ENCODE results near the gene FBN2.
"Not testable (repeated sequence)": the region's sequence is repeated elsewhere in the genome, so short reads cannot be mapped to it uniquely, and the experiment has no call there.

Gene FBN2

DNA sequence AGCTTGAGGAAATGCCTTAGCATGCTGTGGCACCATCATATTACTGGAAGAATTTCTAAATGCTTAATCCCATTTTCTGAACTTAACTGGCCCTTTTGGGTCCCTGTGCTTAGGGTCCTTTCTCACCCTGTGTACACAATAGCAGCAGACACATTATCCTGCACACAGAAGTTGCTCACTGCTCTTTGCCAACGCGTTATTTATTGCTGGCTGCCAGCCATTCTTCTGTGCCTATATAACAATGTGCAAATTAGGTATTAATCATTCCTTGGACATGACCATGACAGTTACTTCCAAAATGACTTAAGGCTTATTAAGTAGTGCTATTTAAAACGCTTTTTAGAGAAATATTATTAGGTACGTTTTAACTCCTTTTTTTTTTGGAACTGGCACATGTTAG, 134.7 kb downstream of the FBN2 start:
- Histone ChIP-seq H2AK5ac (ENCODE audit: low read depth, low read length) (no peak overlapping the region), H2BK120ac (ENCODE audit: low read depth, low read length) (no peak overlapping the region), H3K27ac (replicated peaks; ENCODE audit: low read length) (no peak overlapping the region), H3K36me3 (replicated peaks in 1 of 2; ENCODE audit: control insufficient read depth in 2 of 2, insufficient read depth in 2 of 2, low read length in 2 of 2) (peaks cover 1 to 51% of the 10 kb centered on the region in 2 donors), H3K9ac (ENCODE audit: low read depth, low read length, poor library complexity) (no peak overlapping the region), H4K91ac (ENCODE audit: low read depth, low read length, poor library complexity) (no peak overlapping the region), H3K4me1 (ENCODE audit: control insufficient read depth in 2 of 2, insufficient read depth in 1 of 2, low read depth in 1 of 2, low read length in 2 of 2) (peaks cover 5 to 19% of the 10 kb centered on the region in 2 donors), H4K8ac (ENCODE audit: low read depth, low read length) (no peak overlapping the region), H2BK12ac (ENCODE audit: low read length) (no peak overlapping the region), H3K14ac (ENCODE audit: low read length) (no peak overlapping the region), H3K18ac (ENCODE audit: low read length) (no peak overlapping the region), H2AFZ (ENCODE audit: low read length) (no peak overlapping the region), H3K4ac (ENCODE audit: low read length) (no peak overlapping the region), H3K23ac (ENCODE audit: low read depth, low read length, poor library complexity) (no peak overlapping the region), H3K79me1 (ENCODE audit: low read depth, low read length) (no peaks in the 10 kb centered on the region), H3K4me2 (ENCODE audit: insufficient read depth, low read length, poor library complexity, severe bottlenecking) (no peak overlapping the region), H2BK5ac (ENCODE audit: low read length) (no peak overlapping the region), H3K9me3 (replicated peaks in 1 of 2; ENCODE audit: control insufficient read depth in 2 of 2, insufficient read depth in 1 of 2, low read depth in 1 of 2, low read length in 2 of 2) (no peaks in the 10 kb centered on the region), H2BK15ac (ENCODE audit: low read length) (no peak overlapping the region), H3K27me3 (ENCODE audit: control insufficient read depth in 3 of 3, insufficient read depth in 3 of 3, low read depth in 1 of 3, low read length in 3 of 3) (no peaks in the 10 kb centered on the region), H3K4me3 (ENCODE audit: low read length in 2 of 2) (no peak overlapping the region)
- DNase-seq (ENCODE audit: low spot score), result no peak
- WGBS, 2 donors (ENCODE audit: extremely low coverage in 2 of 2, insufficient read length in 2 of 2, insufficient replicate concordance in 1 of 2), result no CpG with 5 or more reads among the region's 4 CpGs

DNA sequence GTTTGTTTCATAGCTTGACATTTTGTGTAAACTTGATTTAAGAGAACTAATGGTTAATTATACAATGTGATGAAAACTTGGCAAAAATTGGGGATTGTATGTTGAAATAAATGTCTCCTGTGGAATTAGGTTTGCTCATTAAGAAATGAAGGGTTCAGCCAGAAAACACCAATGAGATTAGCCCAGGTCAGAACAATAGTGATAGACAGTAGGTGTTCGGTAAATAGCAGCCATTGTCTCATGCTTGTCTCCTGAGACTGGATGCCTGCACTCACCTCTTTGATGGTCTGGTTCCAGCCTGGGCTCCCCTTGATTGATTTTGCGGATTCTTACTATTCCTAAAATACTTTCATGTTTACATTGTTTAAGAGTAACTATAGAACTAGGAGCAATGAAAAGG, 135.5 kb downstream of the FBN2 start:
- no peak overlapping the region for H3K23ac ChIP-seq (ENCODE audit: low read depth, low read length, poor library complexity)
- H2AK5ac ChIP-seq (ENCODE audit: low read depth, low read length), result no peak overlapping the region
- H4K91ac ChIP-seq (ENCODE audit: low read depth, low read length, poor library complexity), result no peak overlapping the region
- H3K79me1 ChIP-seq (ENCODE audit: low read depth, low read length), result no peaks in the 10 kb centered on the region
- no peak overlapping the region for H2BK15ac ChIP-seq (ENCODE audit: low read length)
- H3K36me3 ChIP-seq (replicated peaks in 1 of 2; ENCODE audit: control insufficient read depth in 2 of 2, insufficient read depth in 2 of 2, low read length in 2 of 2), result peaks cover 1 to 43% of the 10 kb centered on the region in 2 donors
- H3K4me3 ChIP-seq (ENCODE audit: low read length in 2 of 2), result no peak overlapping the region
- H3K9ac ChIP-seq (ENCODE audit: low read depth, low read length, poor library complexity), result no peak overlapping the region
- H2BK120ac ChIP-seq (ENCODE audit: low read depth, low read length), result no peak overlapping the region
- no peaks in the 10 kb centered on the region for H3K27me3 ChIP-seq (ENCODE audit: control insufficient read depth in 3 of 3, insufficient read depth in 3 of 3, low read depth in 1 of 3, low read length in 3 of 3)
- no peaks in the 10 kb centered on the region for H3K9me3 ChIP-seq (replicated peaks in 1 of 2; ENCODE audit: control insufficient read depth in 2 of 2, insufficient read depth in 1 of 2, low read depth in 1 of 2, low read length in 2 of 2)
- DNase-seq (ENCODE audit: low spot score), result no peak
- H2BK12ac ChIP-seq (ENCODE audit: low read length), result no peak overlapping the region
- H3K4ac ChIP-seq (ENCODE audit: low read length), result no peak overlapping the region
- no peak overlapping the region for H3K4me2 ChIP-seq (ENCODE audit: insufficient read depth, low read length, poor library complexity, severe bottlenecking)
- no CpG with 5 or more reads among the region's 2 CpGs for WGBS, 2 donors (ENCODE audit: extremely low coverage in 2 of 2, insufficient read length in 2 of 2, insufficient replicate concordance in 1 of 2)
- no peak overlapping the region for H2BK5ac ChIP-seq (ENCODE audit: low read length)
- H3K18ac ChIP-seq (ENCODE audit: low read length), result no peak overlapping the region
- H3K14ac ChIP-seq (ENCODE audit: low read length), result no peak overlapping the region
- no peak overlapping the region for H3K27ac ChIP-seq (replicated peaks; ENCODE audit: low read length)
- no peak overlapping the region for H2AFZ ChIP-seq (ENCODE audit: low read length)
- no peak overlapping the region for H4K8ac ChIP-seq (ENCODE audit: low read depth, low read length)
- H3K4me1 ChIP-seq (ENCODE audit: control insufficient read depth in 2 of 2, insufficient read depth in 1 of 2, low read depth in 1 of 2, low read length in 2 of 2), result peaks cover 5 to 16% of the 10 kb centered on the region in 2 donors

DNA sequence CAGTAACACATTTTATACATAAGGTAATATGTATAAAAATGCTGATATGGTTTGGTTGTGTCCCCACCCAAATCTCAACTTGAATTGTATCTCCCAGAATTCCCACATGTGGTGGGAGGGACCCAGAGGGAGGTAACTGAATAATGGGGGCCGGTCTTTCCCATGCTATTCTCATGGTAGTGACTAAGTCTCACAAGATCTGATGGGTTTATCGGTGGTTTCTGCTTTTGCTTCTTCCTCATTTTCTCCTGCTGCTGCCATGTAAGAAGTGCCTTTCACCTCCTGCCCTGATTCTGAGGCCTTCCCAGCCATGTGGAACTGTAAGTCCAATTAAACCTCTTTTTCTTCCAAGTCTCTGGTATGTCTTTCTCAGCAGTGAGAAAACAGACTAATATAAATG, 137.3 kb downstream of the FBN2 start:
- H3K27me3 ChIP-seq (ENCODE audit: control insufficient read depth in 3 of 3, insufficient read depth in 3 of 3, low read depth in 1 of 3, low read length in 3 of 3); H3K79me1 ChIP-seq (ENCODE audit: low read depth, low read length); H3K4me3 ChIP-seq (ENCODE audit: low read length in 2 of 2); H2BK12ac ChIP-seq (ENCODE audit: low read length); H2AK5ac ChIP-seq (ENCODE audit: low read depth, low read length); H3K4ac ChIP-seq (ENCODE audit: low read length); DNase-seq (ENCODE audit: low spot score); H2BK5ac ChIP-seq (ENCODE audit: low read length); H3K4me2 ChIP-seq (ENCODE audit: insufficient read depth, low read length, poor library complexity, severe bottlenecking); H3K18ac ChIP-seq (ENCODE audit: low read length); H2BK15ac ChIP-seq (ENCODE audit: low read length); H4K91ac ChIP-seq (ENCODE audit: low read depth, low read length, poor library complexity); H3K27ac ChIP-seq (replicated peaks; ENCODE audit: low read length); H4K8ac ChIP-seq (ENCODE audit: low read depth, low read length); H3K9me3 ChIP-seq (replicated peaks in 1 of 2; ENCODE audit: control insufficient read depth in 2 of 2, insufficient read depth in 1 of 2, low read depth in 1 of 2, low read length in 2 of 2); H2BK120ac ChIP-seq (ENCODE audit: low read depth, low read length); H3K23ac ChIP-seq (ENCODE audit: low read depth, low read length, poor library complexity); H3K9ac ChIP-seq (ENCODE audit: low read depth, low read length, poor library complexity); H2AFZ ChIP-seq (ENCODE audit: low read length); H3K14ac ChIP-seq (ENCODE audit: low read length): not testable (repeated sequence)
- peaks cover 0 to 33% of the 10 kb centered on the region in 2 donors for H3K36me3 ChIP-seq (replicated peaks in 1 of 2; ENCODE audit: control insufficient read depth in 2 of 2, insufficient read depth in 2 of 2, low read length in 2 of 2)
- no CpG with 5 or more reads among the region's 2 CpGs for WGBS, 2 donors (ENCODE audit: extremely low coverage in 2 of 2, insufficient read length in 2 of 2, insufficient replicate concordance in 1 of 2)
- H3K4me1 ChIP-seq (ENCODE audit: control insufficient read depth in 2 of 2, insufficient read depth in 1 of 2, low read depth in 1 of 2, low read length in 2 of 2), result peaks cover 5 to 14% of the 10 kb centered on the region in 2 donors

DNA sequence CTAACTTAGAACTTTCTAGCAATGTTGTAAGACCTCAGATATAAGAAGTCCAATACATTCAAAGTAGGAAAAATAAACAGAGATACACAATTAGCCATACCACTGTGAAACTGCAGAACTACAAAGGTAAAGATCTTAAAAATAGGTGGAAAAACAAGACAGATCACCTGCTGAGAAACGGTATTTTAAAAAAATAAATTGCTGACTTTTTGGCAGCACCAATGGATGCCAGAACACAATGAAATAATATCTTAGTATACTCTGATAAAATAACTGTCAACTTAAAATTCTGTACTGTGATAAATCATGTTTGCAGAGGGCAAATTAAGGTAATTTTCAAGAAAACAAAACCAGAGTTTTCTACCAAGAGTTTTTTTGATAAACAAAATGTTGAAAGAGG, 138.9 kb downstream of the FBN2 start:
- no peak overlapping the region for H3K4me2 ChIP-seq (ENCODE audit: insufficient read depth, low read length, poor library complexity, severe bottlenecking)

More for the DNA sequence above, 138.9 kb downstream of the FBN2 start:
- Histone ChIP-seq H2BK12ac (ENCODE audit: low read length) (no peak overlapping the region), H3K79me1 (ENCODE audit: low read depth, low read length) (no peaks in the 10 kb centered on the region), H2BK5ac (ENCODE audit: low read length) (no peak overlapping the region), H3K27me3 (ENCODE audit: control insufficient read depth in 3 of 3, insufficient read depth in 3 of 3, low read depth in 1 of 3, low read length in 3 of 3) (no peaks in the 10 kb centered on the region), H3K27ac (replicated peaks; ENCODE audit: low read length) (no peak overlapping the region), H4K91ac (ENCODE audit: low read depth, low read length, poor library complexity) (no peak overlapping the region), H3K23ac (ENCODE audit: low read depth, low read length, poor library complexity) (no peak overlapping the region), H3K4me3 (ENCODE audit: low read length in 2 of 2) (no peak overlapping the region), H3K4me1 (ENCODE audit: control insufficient read depth in 2 of 2, insufficient read depth in 1 of 2, low read depth in 1 of 2, low read length in 2 of 2) (peaks cover under 1 to 5% of the 10 kb centered on the region in 2 donors), H2BK15ac (ENCODE audit: low read length) (no peak overlapping the region), H3K9ac (ENCODE audit: low read depth, low read length, poor library complexity) (no peak overlapping the region), H3K4ac (ENCODE audit: low read length) (no peak overlapping the region), H4K8ac (ENCODE audit: low read depth, low read length) (no peak overlapping the region), H3K36me3 (replicated peaks in 1 of 2; ENCODE audit: control insufficient read depth in 2 of 2, insufficient read depth in 2 of 2, low read length in 2 of 2) (peaks cover 3 to 36% of the 10 kb centered on the region in 2 donors), H2AFZ (ENCODE audit: low read length) (no peak overlapping the region), H2AK5ac (ENCODE audit: low read depth, low read length) (no peak overlapping the region), H2BK120ac (ENCODE audit: low read depth, low read length) (no peak overlapping the region), H3K18ac (ENCODE audit: low read length) (no peak overlapping the region), H3K9me3 (replicated peaks in 1 of 2; ENCODE audit: control insufficient read depth in 2 of 2, insufficient read depth in 1 of 2, low read depth in 1 of 2, low read length in 2 of 2) (no peaks in the 10 kb centered on the region), H3K14ac (ENCODE audit: low read length) (no peak overlapping the region)
- no peak for DNase-seq (ENCODE audit: low spot score)
- WGBS, 2 donors (ENCODE audit: extremely low coverage in 2 of 2, insufficient read length in 2 of 2, insufficient replicate concordance in 1 of 2), result no CpG with 5 or more reads among the region's 1 CpG

Measured in neuronal stem cell (in vitro differentiated cells).